Measurements from ENCODE around the gene PRKCI. TPM values are rescaled to one million over a fixed set of nuclear protein-coding genes. Genes with fewer than 3 reads are reported as not detected.

The PRKCI gene
- 56.2 and 139 TPM in 2 replicates for total RNA-seq (2011; cell fraction: chromatin; rRNA removed; ENCODE audit: low replicate concordance)
- total RNA-seq (2011; cell fraction: nucleolus; rRNA removed): 21.8 and 29.3 TPM in 2 replicates
- total RNA-seq (2011; cell fraction: nucleoplasm; rRNA removed): 59.0 and 131 TPM in 2 replicates
- total RNA-seq (2014; rRNA removed): 23.2 and 27.8 TPM in 2 replicates
- total RNA-seq (2014; rRNA removed; fragmentation: Illumina TruSeq; extraction: Trizol): 43.2 and 49.7 TPM in 2 replicates
- total RNA-seq (2015; rRNA removed; fragmentation: Illumina TruSeq; extraction: Trizol): 37.8 and 42.0 TPM in 2 replicates
- total RNA-seq (2021): 23.6 and 33.2 TPM in 2 replicates
- polyA plus RNA-seq (2011; rRNA removed): 27.8 and 40.0 TPM in 2 replicates
- 7.8 and 14.4 TPM in 2 replicates for polyA plus RNA-seq (2011; cell fraction: cytosol; rRNA removed)
- 7.4 and 10.1 TPM in 2 replicates for polyA plus RNA-seq (2011; cell fraction: nucleus; rRNA removed)
- 15.7 and 28.3 TPM in 2 replicates for polyA plus RNA-seq (2012)
- polyA plus RNA-seq (2014; fragmentation: Illumina TruSeq; extraction: Trizol): 24.2 and 31.4 TPM in 2 replicates
- polyA plus RNA-seq (2014; fragmentation: Nextera tagmentation; extraction: Ambion mirVana): 10 to 100 TPM; 10.5 to 13.5 TPM
- 20.4 and 22.7 TPM in 2 replicates for polyA plus RNA-seq (2014; rRNA removed)
- polyA minus RNA-seq (2011; rRNA and poly(A)+ RNA removed): 79.3 and 84.4 TPM in 2 replicates
- polyA minus RNA-seq (2011; cell fraction: cytosol; rRNA and poly(A)+ RNA removed): 20.8 and 40.8 TPM in 2 replicates
- 20.7 and 26.1 TPM in 2 replicates for polyA minus RNA-seq (2011; cell fraction: nucleus; rRNA and poly(A)+ RNA removed)
- percentile 75 among the genes with signal in this experiment for Bru-seq, nascent RNA
- BruChase-seq, experiment 1, labeled RNA remaining after a 2-hour chase: percentile 81 among the genes with signal in this experiment
- BruChase-seq, experiment 2, labeled RNA remaining after a 6-hour chase: percentile 81 among the genes with signal in this experiment
- long read RNA-seq, experiment 1, full-length matches to known transcripts: 195 of 236 reads
- long read RNA-seq, experiment 1, partial matches to known transcripts: 9 of 236 reads
- long read RNA-seq, experiment 1, other reads (novel, unspliced or antisense): 32 of 236 reads
- long read RNA-seq, experiment 2, full-length matches to known transcripts: 4 of 23 reads
- long read RNA-seq, experiment 2, partial matches to known transcripts: 1 of 23 reads
- long read RNA-seq, experiment 2, other reads (novel, unspliced or antisense): 18 of 23 reads
- long read RNA-seq, experiment 3, full-length matches to known transcripts: 38 of 46 reads
- long read RNA-seq, experiment 3, partial matches to known transcripts: 3 of 46 reads
- long read RNA-seq, experiment 3, other reads (novel, unspliced or antisense): 5 of 46 reads

GRCh38 chr3:170221924-170222646, at the start of gene PRKCI:
TSS of gene PRKCI (plus strand) at chr3:170222424. CDS start at chr3:170222670, 246 bp downstream.
- peak within 1 kb of the TSS; percentile 91 for H3K4me3 ChIP-seq
- H3K9me1 ChIP-seq (ENCODE audit: control insufficient read depth, insufficient read depth, low read length): no peaks in the 10 kb centered on the region
- no TSS peak for BruUV-seq (replicated peaks)
- 0 out of 2 replicates have a peak, but pooled peaks cover 3% of the 10 kb centered on the region for H4K20me1 ChIP-seq (replicated peaks; ENCODE audit: control insufficient read depth, insufficient read depth, low read length)
- H3K27ac ChIP-seq (ENCODE audit: extremely low read depth, low read depth, low read length): peak within 1 kb of the TSS; percentile 100
- ChIA-PET POLR2A (interaction anchor here (0.6 to 1.5 kb wide), 5 partner anchors 10 to 413 kb away, joined by 3 to 4 read pairs (median 3); no protein-coding TSS in a partner anchor), CTCF (ENCODE audit: low intra/inter-chr PET ratio) (no interaction called here)
- under 1% methylated on average over 35 of the region's 60 CpGs for WGBS (ENCODE audit: insufficient coverage, low coverage, missing lambda C conversion rate)
- peak; percentile 95 to 98 (median 96) for DNase-seq (ENCODE audit: extremely low read depth in 1 of 4, low spot score in 3 of 4)
- in situ Hi-C loops (cut with MboI) (no loop called here), intact Hi-C loops (cut with micrococcal nuclease) (loop anchor here (2.0 to 5.0 kb wide), 2 partner anchors 41 to 140 kb away; partner anchors contain the start of gene PHC3)
- peak within 1 kb of the TSS; percentile 100 for H2AFZ ChIP-seq (ENCODE audit: low read depth, low read length)
- peak within 1 kb of the TSS; percentile 91 to 99 for H3K9ac ChIP-seq (ENCODE audit: insufficient read depth in 1 of 2, low read depth in 2 of 2, low read length in 2 of 2)
- ATAC-seq: peak; percentile 98
- peaks cover 43% of the 10 kb centered on the region for H3K79me2 ChIP-seq (ENCODE audit: control insufficient read depth, insufficient read depth, low read length)
- peaks cover 2% of the 10 kb centered on the region; the same call in 1 of the 3 replicates for H3K36me3 ChIP-seq (ENCODE audit: control insufficient read depth, insufficient read depth, low read length)
- peak within 1 kb of the TSS; percentile 94 for H3K4me2 ChIP-seq (ENCODE audit: insufficient read depth, low read length)
- no peaks in the 10 kb centered on the region for H3K9me3 ChIP-seq (replicated peaks; ENCODE audit: control insufficient read depth, insufficient read depth, low read depth, low read length)
- no peaks in the 10 kb centered on the region for H3K27me3 ChIP-seq (ENCODE audit: control insufficient read depth in 2 of 2, insufficient read depth in 2 of 2, low read length in 2 of 2)
- FAIRE-seq: peak; percentile 95
- peaks cover 2 to 4% of the 10 kb centered on the region in 2 experiments; a peak in 3 of 5 replicates for H3K4me1 ChIP-seq (replicated peaks in 1 of 2; ENCODE audit: control insufficient read depth in 2 of 2, insufficient read depth in 2 of 2, low read length in 2 of 2)
- TF ChIP-seq CHAMP1 (IDR thresholded peaks at IDR 0.05): peak; percentile 90
- peak; percentile 19 for TF ChIP-seq MEIS2 (IDR thresholded peaks at IDR 0.05; ENCODE audit: partially characterized antibody)
- no peak for TF ChIP-seq PHB (CRISPR knock-in tag; IDR thresholded peaks at IDR 0.05)
- no peak for TF ChIP-seq CREBBP (IDR thresholded peaks at IDR 0.05; ENCODE audit: low read depth, low read length)
- TF ChIP-seq NR2C1 (IDR thresholded peaks at IDR 0.05): peak; percentile 70
- peak; percentile 76 for TF ChIP-seq NR2C1 (tag; IDR thresholded peaks at IDR 0.05)
- TF ChIP-seq PKNOX1 (IDR thresholded peaks at IDR 0.05): 0 out of 2 replicates have a peak, but pooled peaks have one; percentile 23
- no peak for TF ChIP-seq ZNF174 (CRISPR knock-in tag; IDR thresholded peaks at IDR 0.05)
- TF ChIP-seq FOXA1 (IDR thresholded peaks at IDR 0.05; ENCODE audit: borderline replicate concordance): no peak
- no peak for TF ChIP-seq TCF15 (CRISPR knock-in tag; IDR thresholded peaks at IDR 0.05)
- peak; percentile 87 for TF ChIP-seq MAFF (IDR thresholded peaks at IDR 0.05; ENCODE audit: low read length)

Measured in K562 (cell line).